NOMO-1 (cell line): ENCODE measurements around the gene CDH6.
A peak's percentile ranks its signal among the peaks of the same experiment; 100 is the strongest.

Experiments used
- DNase-seq, 2 experiments: peaks; one replicate each; lab custom pipeline; 2025; ENCODE audit not compliant: unreplicated experiment in 2 of 2; lab: John Stamatoyannopoulos, UW

CDH6 gene

DNA sequence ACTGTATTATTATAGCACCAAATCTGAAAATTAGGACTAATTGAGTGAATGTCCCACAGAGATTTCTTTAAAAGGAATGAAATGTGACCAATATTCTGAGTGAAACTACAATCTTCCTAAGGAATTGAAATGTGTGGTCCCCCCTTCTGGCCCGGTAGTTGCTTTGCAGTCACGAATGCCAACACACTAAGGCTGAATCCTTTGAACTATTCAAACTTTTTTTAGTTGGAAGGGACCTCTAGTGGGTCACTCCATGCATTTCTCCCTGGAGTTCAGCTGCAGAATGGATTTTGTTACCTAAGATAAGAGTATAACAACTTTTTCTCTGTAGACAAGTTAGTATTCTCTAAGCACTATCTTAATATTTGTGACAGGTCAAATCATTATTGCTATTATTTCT, 2.8 kb downstream of the CDH6 start:
- no peak for DNase-seq

DNA sequence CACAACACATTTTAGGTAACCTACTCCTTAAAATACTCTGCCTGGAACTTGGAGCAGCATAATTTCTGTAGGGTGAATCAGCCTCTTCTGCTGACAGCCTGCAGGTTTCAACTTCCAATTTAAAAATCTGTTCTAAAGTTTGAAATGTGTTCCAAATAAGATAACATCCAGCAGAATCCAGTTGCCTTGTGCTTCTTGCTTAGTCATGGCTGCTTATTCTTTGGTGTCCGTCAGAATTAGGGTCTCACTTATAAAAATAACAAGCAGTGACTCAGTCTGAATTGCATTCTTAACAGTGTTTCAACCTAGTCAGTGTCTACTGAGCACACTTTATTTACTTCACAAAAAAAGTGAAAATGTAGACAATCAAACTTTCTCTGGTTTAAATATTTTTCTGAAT, 3.7 kb downstream of the CDH6 start:
- DNase-seq: no peak

DNA sequence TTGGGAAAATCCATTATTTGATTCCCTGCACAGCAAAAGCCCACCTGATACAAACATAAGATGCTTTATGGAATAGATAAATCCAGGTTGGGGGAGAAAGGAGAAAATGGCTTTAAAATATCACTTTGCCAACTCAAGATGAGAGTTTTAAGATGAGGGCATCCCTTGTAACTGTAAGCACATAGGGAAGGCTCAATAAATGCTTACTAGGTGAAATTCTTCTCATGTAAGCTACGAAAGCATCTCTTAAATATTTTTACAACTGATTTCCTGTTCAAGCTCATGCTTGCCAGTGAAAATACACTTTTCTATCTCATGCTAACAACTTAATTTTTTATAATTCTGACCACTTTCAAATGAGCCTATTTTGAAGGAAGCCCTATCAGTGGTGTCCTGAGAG, 11.5 kb downstream of the CDH6 start:
- DNase-seq: no peak

DNA sequence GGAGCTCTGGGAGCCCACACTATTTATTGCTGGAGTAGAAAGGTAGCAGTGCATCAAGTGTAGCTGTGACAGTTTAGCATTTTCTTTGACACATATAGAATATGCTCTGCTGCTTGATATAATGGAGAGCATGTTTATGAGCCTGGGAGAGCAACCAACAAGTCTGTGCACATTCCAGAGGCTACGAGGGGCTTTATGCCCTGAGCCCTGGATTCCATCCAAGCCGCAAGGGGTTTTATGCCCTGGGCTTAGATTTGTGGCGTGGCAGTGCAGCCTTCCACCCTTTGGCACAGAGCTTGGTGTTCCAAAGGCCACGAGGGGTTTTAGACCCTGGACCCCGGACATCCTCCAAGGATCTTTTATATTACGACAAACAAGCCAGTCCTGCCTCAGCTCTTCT, 14.6 kb downstream of the CDH6 start:
- DNase-seq: no peak

DNA sequence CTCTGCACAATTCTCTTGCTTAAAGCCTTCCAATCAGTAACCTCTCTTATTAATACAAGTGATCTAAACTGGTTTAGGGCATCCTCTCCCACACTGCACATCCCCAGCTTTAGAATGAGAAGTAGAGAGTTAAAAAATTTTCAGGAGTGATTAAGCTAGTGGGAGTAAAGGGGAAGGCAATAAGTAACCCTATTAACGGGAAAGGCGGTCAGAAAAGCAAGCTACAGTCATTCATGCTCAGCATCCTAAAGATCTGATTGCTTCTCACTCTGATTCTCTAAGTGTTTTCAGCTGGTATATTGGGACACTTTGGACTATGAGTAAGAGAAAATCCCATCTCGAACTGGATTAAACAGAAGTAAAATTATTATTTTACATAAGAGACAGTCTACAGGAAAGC, 15.8 kb downstream of the CDH6 start:
- no peak for DNase-seq

DNA sequence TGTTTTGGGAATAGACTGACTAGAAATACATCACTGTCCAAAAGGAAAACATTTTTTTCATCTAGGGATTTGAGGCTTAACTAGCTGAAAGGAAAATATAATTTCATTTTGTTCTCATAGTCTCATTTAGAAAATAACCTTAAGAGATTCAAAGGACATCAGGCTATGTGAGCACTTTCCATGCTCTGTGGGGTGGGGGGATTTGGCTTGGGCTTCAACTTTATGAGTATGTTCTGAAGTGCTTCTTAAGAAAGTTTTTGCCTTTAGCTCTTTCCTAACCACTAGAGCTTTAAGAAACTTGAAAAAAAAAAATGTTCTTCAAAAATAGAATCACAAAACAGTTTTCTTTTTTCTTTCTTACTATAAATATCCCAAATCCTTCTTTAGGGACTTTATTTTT, 17.6 kb downstream of the CDH6 start:
- no peak for DNase-seq

DNA sequence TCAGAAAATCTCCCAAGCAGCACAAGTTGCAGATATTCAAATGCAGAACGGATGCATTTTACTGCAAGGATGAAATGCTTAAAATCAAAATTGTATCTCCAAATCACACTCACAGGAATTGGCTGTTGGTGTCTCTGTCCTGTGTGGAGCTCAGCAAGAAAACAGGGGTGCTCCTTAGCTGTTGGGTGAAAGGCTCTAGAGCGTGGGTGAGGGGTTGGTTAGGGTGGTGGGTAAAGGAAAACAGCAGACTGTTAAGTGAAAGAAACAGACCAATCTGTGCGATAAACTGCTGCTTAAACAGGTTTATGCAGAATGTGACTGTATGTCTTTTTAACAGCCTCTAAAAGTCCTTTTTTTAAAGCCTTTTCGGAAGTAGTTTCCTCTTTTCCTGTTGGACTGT, 19.8 kb downstream of the CDH6 start:
- DNase-seq: no peak

DNA sequence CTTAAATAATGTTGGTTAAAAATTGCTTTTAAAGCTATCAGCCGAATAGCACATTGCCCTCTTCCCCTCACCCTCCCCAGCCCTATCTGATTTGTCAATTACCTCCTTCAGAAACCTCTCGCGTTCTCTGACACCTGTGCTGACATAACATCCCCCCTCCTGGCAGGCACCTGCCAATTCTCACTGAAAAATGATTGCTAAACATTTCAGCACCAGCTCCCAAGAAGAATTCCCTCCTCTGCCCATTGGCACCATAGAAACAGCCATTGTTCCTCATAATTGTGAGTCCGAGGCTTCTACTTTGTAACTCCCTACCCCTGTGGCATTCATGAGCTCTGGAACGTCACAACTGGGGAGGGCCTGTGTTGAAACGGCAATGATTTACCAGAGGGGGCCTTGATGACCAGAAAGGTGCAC, 20.2 kb downstream of the CDH6 start:
- no peak for DNase-seq

DNA sequence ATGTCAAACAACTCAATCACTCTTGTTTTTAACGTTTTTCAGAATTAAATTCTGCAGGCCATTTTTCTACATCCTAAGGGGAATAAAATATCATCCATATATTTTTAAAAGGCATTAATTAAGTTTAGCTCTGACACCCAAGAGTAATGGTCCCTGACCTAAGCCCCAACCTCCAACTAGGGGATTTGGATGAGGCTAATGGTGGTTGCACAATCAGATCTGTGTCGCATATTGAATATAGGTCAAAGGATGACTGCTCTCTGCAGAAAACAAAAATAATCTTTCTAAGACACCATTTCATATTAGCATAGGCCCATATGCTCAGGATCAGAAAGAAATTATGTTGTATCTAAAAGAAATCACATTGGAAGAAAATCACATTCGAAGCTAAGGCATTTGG, 20.7 kb downstream of the CDH6 start:
- DNase-seq: no peak

DNA sequence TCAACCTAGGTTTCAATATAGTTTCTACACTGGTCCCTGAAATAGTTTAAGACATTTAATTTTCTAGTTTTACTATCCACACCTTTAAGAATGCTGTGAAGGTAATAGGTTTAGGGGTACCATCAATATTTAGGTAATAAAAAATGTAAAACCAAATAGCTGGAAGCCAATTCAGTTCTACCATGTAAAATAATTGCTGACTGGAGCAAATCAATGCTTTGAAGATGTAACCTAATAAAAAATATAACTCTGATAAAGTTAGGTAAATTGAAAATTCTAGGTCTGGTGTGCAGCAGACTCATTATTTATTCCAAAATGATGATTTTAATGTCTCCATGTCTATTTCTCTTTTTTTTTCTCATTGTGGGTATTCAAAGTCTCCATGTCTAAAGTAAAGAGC, 21.8 kb downstream of the CDH6 start:
- no peak for DNase-seq

DNA sequence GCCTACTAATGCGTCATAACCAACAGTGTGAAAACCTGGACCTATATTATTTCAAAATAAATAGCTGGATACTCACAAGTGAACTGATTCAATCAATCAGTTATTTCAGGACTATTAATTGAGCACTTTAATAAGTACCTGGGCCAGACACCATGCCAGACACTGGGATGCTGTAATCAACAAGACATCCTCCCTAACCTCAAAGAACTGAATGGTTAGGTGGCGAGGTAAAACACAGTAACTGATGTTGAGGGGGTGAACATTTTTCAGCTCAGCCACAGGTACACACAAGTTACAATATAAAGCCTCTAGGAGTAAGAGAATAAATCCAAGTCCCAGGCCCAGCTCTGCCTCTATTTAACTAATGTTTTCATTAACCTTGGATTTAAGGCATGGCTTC, 24.0 kb downstream of the CDH6 start:
- no peak for DNase-seq

DNA sequence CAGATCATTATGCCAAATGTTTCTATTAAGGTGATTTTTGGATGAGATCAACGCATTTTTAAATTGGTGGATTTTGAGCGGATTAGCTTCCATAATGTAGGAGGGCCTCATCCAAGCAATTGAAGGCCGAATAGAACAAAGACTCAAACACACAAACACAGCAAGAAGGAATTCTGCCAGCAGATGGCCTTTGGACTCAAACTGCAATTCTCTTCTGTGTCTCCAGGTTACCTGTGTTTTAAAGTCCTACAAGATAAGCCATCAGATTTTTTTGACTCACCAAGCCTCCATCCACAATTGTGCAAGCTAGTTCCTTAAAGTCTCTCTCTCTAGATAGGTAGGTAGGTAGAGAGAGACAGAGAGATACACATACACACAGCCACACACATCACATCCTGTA, 25.5 kb downstream of the CDH6 start:
- no peak for DNase-seq

DNA sequence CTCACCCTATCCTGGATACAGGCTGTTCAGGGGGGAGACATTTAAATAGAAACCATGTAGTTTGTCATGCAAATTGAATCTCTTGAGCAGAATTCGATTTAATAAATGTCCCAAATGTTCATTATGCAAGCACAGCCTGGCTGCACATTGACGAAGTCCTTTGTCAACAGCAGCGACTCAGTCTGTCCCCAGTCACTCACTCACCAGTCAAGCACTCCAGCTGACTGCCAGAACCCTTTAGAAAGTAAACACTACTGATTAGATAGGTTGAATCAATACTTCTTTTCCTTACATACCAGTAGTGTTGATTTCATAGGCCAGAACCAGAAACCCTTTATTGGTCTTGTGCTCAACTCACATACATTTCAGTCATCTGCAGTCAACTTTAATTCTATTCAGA, 27.5 kb downstream of the CDH6 start:
- DNase-seq: no peak

DNA sequence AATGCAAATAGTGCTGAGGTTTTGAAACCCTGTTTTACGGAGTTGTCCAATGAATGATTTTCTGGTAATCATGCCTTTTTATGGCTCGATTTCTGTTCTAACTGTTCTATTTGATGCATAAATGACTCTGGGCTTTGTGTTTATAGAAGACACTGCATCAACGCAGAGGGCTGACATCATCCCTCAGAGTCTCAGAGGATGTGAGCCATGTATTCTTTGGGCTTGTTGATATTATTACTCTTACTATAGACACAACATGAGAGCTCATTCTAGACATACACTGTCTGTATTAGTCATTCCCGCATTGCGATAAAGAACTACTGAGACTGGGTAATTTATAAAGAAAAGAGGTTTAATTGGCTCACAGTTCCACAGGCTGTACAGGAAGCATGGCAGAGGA, 31.6 kb downstream of the CDH6 start:
- DNase-seq: no peak

DNA sequence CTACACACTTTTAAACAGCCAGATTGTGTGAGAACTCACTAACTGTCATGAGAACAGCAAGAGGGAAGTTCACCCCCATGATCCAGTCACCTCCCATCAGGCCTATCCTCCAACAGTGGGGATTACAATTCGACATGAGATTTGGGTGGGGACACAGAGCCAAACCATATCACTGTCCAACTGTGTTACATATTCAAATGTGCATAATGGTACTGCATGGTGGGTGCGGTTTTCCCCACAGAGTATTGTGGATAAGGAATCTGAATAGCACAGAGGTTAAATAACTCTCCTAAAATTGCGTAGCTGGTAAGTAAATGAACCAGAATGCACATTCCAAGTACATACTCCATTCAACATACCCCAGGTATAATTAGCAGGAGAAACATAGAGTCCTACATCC, 32.1 kb downstream of the CDH6 start:
- DNase-seq: no peak

DNA sequence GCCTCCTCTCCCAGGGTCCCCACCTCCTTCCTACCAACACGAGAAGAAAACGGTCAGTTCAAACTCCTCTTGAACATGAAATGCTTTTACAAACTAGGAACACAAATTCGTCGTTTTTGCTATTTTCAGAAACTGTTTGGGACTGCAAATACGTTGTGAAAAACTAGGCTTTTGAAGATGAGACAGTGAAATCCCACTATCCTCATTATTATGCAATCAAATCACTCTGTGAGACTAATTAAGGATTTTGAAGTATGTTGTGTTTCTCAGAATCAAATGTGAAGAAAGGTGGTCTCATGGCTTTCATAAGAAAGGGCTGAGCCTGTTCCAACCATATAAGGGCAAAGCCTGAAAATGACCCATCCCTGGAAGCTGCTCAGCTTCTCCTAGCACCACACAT, 33.2 kb downstream of the CDH6 start:
- no peak for DNase-seq

DNA sequence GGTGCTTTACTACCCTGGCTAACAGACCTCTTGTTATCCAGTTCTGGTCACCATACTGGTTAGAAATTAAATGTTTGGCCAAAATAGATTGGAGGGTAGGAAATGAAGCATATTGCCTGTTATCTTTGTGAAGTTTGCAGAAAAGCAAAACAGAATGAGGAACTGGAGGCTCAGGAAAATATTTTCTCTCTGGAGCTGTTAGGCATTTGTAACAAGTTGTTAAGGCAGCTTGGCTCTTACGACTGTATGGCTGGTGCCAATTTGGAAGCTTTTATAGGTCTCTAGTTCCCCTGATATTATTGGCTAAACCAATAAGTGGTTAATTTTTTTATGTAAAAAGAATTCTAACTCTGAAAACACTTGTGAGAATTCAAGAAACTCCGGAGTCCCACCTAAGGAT, 35.8 kb downstream of the CDH6 start:
- no peak for DNase-seq

DNA sequence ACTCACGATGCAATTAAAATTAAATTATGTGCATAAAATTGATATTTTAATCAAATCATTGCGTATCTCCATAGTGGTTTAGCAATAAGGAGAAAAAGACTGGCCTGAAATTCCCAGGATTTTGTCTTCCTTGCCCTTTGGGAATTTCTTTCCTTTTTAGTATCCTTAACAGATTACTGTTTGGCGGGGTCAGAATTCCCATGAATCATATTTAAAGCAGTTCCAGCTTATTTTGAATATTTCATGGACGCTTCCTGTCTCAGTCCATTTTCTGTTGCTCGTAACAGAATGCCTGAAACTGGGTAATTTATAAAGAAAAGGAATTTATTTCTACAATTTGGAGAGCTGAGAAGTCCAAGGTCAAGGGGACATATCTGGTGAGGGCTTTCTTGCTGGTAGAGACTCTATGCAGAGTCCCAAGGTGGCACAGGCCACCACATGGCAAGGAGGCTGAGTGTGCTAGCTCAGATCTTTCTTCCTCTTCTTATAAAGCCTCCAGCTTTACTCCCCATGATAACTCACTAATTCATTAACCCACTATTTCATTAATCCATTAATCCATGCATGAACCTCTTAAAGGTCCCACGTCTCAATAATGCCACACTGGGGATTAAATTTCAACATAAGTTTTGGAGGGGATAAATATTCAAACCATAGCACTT, 37.8 kb downstream of the CDH6 start:
- no peak for DNase-seq

DNA sequence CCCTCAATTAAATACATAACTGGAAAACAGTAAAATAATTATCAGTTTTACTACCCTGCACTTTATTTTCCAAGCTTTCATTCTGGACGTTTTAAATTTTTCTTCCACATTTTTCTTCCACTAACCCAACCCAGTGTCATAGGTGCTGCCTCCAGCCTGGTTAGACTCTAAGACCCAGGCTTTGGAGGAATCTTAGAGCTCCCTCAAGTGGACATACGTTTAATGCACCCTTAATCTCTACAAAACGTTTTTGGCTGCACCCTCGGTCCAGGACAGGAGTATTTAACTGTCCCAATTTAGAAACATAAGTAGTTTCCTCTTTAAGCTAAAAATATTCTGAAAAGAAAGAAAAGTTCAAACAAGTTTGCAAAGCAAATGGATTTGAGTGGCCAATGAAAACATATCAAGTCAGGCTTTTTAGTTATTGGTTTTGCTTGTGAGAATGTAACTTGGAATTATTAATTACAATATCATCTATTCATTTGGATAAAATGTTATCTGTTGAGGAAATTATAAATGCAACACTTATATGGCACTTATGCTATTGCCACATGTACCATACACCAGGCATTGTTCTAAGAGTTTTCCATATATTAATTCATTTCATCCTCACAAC, 38.9 kb downstream of the CDH6 start:
- peak; percentile 63 to 64 for DNase-seq

DNA sequence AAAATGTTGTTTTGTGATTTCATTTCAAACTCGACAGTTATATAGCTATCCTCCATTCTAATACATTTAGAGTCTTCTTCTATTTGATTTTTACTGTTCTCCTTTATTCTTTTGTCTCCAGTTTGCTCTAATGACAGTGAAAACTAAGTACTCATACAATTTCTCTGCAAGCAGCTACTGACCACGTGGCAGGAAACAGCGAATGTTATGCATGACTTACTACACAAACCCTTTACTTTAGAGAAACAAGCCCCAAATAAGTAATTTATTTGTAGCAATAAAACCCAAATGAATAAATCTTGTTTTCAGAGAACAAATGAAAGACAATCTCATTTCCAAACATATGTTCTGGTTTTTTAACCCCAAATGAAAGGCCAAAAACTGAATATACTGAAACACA, 41.9 kb downstream of the CDH6 start:
- no peak for DNase-seq

DNA sequence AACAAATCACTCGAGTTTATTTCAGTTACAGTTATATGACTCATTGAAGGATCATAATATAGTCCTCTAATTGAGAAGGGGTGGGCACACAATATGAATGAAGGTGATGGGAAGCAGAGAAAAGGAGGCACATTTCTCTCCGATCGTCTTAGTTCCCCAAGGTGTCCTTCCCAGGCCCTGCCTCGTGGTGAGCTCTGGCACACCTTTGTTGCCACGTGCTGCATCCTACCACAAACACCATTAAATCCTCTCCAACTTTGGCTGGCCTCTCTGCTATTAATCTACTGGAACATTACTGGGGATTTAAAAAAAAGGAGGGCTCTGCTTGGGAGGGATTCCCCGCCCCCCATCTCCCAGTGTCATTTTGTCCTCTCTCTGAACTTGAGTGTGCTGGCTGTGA, 42.9 kb downstream of the CDH6 start:
- DNase-seq: no peak

DNA sequence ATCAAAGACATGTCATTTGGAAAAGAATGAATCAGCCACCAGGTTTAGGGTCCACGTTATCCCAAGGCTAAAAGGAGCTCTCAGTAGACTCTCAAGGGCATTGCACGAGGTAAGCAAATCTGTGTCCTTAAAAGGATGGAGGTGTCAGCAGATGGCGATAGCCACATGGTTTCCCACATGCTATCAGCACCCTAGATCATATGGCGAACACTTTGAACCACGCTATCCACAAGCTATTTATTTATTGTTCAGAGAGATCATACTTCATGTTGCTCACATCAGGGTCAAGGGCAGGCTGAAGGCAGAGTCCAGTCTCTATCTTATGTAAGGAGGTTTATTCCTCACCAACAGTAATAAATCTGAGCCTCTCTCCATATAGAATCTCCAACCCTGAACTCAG, 43.7 kb downstream of the CDH6 start:
- no peak for DNase-seq

DNA sequence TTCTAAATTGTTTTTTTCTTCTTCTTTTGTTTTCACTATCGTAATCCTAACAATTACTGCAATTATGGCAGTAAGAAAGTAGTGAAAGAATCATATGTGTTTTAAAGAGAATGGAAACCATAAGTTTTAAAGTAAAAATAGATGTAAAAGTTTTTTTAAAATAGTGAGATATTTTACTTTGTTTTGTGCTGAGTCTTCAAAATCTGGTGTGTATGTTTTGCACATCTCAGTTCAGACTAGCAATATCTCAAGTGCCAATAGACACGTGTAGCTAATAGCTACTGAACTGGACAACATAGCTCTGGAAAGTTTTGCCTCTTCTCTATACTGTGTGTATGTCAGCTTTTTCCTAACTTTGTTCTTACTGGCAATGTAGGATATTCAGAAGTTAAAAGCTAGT, 45.0 kb downstream of the CDH6 start:
- no peak for DNase-seq
